Small intestine (tissue), 7 donors: Measurements from ENCODE around the gene LAMA2. TPM values are rescaled to one million over a fixed set of nuclear protein-coding genes. Genes with fewer than 3 reads are reported as not detected.
A peak's percentile ranks its signal among the peaks of the same experiment; 100 is the strongest.

ENCODE experiments used
- DNase-seq, 2 donors: peaks; one replicate each; pipeline versions ENCODE4 v3.0.0 to v3.0.0-alpha.2; 2013
- FAIRE-seq: peaks from 2 replicates; lab custom pipeline; 2012; peaks lifted over from hg19 to GRCh38; lab: Jason Lieb, UNC
- H3K27ac ChIP-seq, 3 donors: one replicate each; pipeline ENCODE4 v1.5.1; 2013; ENCODE audit warnings: low read length in 2 of 3, mild to moderate bottlenecking in 2 of 3, control low read depth in 1 of 3, inconsistent platforms in 1 of 3, low read depth in 1 of 3, moderate library complexity in 1 of 3
- H3K27me3 ChIP-seq, 3 donors: one replicate each; pipeline ENCODE4 v1.6.1; 2013; ENCODE audit warnings: low read length in 3 of 3, inconsistent platforms in 1 of 3; ENCODE audit not compliant: control insufficient read depth in 3 of 3, insufficient read depth in 3 of 3
- H3K36me3 ChIP-seq, 3 donors: one replicate each; pipeline ENCODE4 v1.6.1; 2013; ENCODE audit warnings: low read length in 3 of 3, inconsistent platforms in 1 of 3, low read depth in 1 of 3, mild to moderate bottlenecking in 1 of 3, moderate library complexity in 1 of 3; ENCODE audit not compliant: control insufficient read depth in 3 of 3, insufficient read depth in 2 of 3
- H3K4me1 ChIP-seq, 3 donors: one replicate each; pipeline ENCODE4 v1.6.1; 2013; ENCODE audit warnings: low read length in 2 of 3, inconsistent platforms in 1 of 3, low read depth in 1 of 3, mild to moderate bottlenecking in 1 of 3, moderate library complexity in 1 of 3; ENCODE audit not compliant: control insufficient read depth in 3 of 3, insufficient read depth in 2 of 3
- H3K4me3 ChIP-seq, 3 donors: one replicate each; pipeline ENCODE4 v1.5.1; 2013; ENCODE audit warnings: low read length in 3 of 3, control low read depth in 1 of 3, inconsistent platforms in 1 of 3, low read depth in 1 of 3, mild to moderate bottlenecking in 1 of 3, moderate library complexity in 1 of 3
- H3K9me3 ChIP-seq, 2 donors: one replicate each; pipeline ENCODE4 v1.6.1; 2013; ENCODE audit warnings: low read depth in 1 of 2, low read length in 1 of 2; ENCODE audit not compliant: control insufficient read depth in 2 of 2, insufficient read depth in 1 of 2
- WGBS, 3 donors: extraction: QIAGEN DNeasy Blood & Tissue Kit; methylation state at CpG; one replicate each; pipeline ENCODE4 v1.1.7; 2013; 5-methylcytosine and 5-hydroxymethylcytosine counted together
- polyA plus RNA-seq, 4 donors: library from polyadenylated mRNA; stranded (reverse) in 3 of 4; unstranded in 1 of 4; fragments of 200-250 nt in 3 of 4; fragments of 120-200 nt in 1 of 4; gene quantifications; one replicate each; pipeline versions ENCODE4 v1.2.1 to v1.2.3, GENCODE V29; 2013
- donor health status: healthy with polysubstance abuse.
- donor health status: control.
- donor health status: control.
- donor health status: Bipolar disorder and iron deficiency.
- donor health status: healthy.

LAMA2 gene
- polyA plus RNA-seq, 4 donors = 0.67 to 12.7 (median 1.1) TPM

DNA sequence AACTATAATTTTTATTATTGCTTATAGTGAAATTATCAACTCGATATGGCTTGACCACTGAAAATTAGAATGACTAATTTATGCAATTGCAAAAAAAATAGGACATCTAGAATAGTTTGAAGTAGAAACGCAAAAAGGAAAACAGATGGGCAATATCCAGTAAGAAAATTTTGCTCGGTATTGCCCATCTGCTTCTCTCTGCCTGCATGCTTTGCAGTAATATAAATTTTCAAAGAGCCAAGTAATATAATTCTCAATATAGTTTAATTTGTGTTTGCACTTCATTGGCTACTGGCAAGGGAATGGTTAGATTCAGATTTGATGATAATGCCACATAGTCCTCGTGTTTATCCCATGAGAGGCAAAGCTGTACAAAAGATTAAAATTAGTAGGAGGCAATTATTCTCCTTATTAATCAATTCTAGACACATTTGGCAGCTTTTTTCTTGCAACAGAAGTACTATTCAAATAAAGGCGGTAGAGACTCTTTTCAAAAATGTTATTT, 27.3 kb upstream of the LAMA2 start:
- WGBS, 3 donors = 70 to 76% (median 71%) methylated on average over 5 of the region's 5 CpGs
- H3K27me3 ChIP-seq = no peaks in the 10 kb centered on the region
- no peak overlapping the region for H3K4me3 ChIP-seq
- no peaks in the 10 kb centered on the region for H3K36me3 ChIP-seq
- DNase-seq = no peak
- H3K9me3 ChIP-seq = no peaks in the 10 kb centered on the region
- H3K4me1 ChIP-seq = no peaks in the 10 kb centered on the region
- no peak for FAIRE-seq
- H3K27ac ChIP-seq = no peak overlapping the region

DNA sequence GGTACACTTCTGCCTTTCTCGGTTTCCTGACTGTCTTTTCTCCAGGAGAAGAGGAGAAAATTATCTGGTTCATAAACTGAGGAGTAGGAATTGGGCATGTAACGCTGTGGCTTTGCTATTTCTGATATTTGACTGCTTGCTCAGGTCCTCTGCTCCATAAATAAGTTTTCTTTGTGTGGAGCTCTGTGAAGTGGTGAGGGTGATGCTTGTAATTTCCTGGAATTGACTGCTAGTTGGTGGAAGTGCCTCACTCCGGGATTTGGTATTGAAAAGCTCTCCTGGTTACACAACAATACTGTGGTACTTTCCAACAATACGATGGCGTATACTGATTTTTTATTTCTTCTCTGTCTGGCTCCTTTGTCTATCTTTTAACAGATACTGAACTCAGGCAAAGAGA, 25.1 kb upstream of the LAMA2 start:
- no peak for FAIRE-seq

DNA sequence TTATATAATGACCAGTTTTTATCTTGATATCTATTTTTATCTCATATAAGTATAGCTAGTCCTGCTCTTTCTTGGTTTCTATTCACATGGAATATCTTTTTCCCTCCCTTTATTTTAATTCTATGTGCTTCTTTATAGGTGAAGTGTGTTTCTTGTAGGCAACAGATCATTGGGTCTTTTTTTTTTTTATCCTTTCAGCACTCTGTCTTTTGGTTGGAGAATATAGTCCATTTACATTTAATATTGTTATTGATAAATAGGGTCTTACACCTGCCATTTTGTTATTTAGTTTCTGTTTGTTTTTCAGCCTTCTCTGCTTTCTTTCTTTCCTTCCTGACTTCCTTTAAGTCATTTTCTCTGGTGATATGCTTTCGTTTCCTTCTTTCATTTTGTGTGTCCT, 22.2 kb upstream of the LAMA2 start:
- 74 to 89% (median 79%) methylated on average over 1 of the region's 1 CpG for WGBS, 3 donors
- H3K36me3 ChIP-seq = no peaks in the 10 kb centered on the region
- FAIRE-seq = no peak

More for the DNA sequence above, 25.1 kb upstream of the LAMA2 start:
- H3K27me3 ChIP-seq = no peaks in the 10 kb centered on the region
- DNase-seq = no peak
- H3K9me3 ChIP-seq = peaks cover 0 to 6% of the 10 kb centered on the region in 2 donors
- H3K36me3 ChIP-seq = no peaks in the 10 kb centered on the region
- H3K4me3 ChIP-seq = no peak overlapping the region
- H3K27ac ChIP-seq = no peak overlapping the region
- no peaks in the 10 kb centered on the region for H3K4me1 ChIP-seq
- WGBS, 3 donors = 76 to 86% (median 79%) methylated on average over 5 of the region's 5 CpGs

DNA sequence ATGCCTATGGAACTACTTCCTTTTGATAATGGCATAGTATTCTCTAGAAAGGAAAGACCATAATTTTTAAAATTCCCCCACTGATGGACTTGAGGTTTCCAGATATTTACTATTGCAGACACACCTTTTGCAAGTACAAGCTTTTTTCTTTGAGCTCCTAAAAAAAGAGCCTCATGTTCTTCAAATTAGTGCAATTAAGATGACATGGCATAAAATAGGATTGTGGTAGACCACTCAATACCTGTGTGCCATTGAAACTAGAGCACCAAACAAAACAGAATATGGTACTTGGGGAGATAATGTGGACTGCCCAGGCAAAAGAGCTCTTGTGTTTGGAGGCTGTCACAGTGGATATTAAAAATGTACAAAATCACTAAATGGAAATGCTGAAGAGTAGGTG, 19.0 kb upstream of the LAMA2 start:
- peaks cover 0 to 6% of the 10 kb centered on the region in 2 donors for H3K9me3 ChIP-seq
- no peak for FAIRE-seq
- DNase-seq = no peak
- H3K4me1 ChIP-seq = no peaks in the 10 kb centered on the region
- no peaks in the 10 kb centered on the region for H3K36me3 ChIP-seq
- no peak overlapping the region for H3K27ac ChIP-seq
- no peak overlapping the region for H3K4me3 ChIP-seq
- no peaks in the 10 kb centered on the region for H3K27me3 ChIP-seq

More for the DNA sequence above, 22.2 kb upstream of the LAMA2 start:
- Histone ChIP-seq H3K27me3 (no peaks in the 10 kb centered on the region), H3K9me3 (peaks cover 0 to 6% of the 10 kb centered on the region in 2 donors), H3K27ac (no peak overlapping the region), H3K4me1 (no peaks in the 10 kb centered on the region), H3K4me3 (no peak overlapping the region)
- no peak for DNase-seq

DNA sequence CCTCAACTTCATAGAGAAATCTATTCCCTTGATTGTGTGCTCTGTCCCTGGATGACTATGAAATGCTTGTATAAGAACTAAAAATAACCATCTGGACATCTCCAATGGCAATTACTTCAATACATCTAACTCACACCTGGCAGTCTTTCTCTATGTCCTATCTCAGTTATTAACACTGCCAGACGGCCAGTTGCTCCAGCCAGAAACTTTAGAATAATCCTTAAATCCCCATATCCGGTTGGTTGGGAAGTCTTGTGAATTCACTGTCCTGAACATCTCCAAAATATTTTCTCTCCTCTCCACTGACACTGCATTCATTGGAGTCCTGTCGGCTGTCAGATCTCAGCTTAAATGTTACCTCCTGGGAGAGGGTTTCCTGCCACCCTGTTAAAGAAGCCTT, 12.2 kb upstream of the LAMA2 start:
- WGBS, 3 donors = 76 to 87% (median 78%) methylated on average over 3 of the region's 3 CpGs
- H3K27ac ChIP-seq = no peak overlapping the region
- FAIRE-seq (no peak), DNase-seq (no peak)
- H3K9me3 ChIP-seq = peaks cover 0 to 3% of the 10 kb centered on the region in 2 donors
- no peaks in the 10 kb centered on the region for H3K27me3 ChIP-seq
- H3K4me3 ChIP-seq = no peak overlapping the region
- H3K4me1 ChIP-seq = no peaks in the 10 kb centered on the region
- H3K36me3 ChIP-seq = no peaks in the 10 kb centered on the region

DNA sequence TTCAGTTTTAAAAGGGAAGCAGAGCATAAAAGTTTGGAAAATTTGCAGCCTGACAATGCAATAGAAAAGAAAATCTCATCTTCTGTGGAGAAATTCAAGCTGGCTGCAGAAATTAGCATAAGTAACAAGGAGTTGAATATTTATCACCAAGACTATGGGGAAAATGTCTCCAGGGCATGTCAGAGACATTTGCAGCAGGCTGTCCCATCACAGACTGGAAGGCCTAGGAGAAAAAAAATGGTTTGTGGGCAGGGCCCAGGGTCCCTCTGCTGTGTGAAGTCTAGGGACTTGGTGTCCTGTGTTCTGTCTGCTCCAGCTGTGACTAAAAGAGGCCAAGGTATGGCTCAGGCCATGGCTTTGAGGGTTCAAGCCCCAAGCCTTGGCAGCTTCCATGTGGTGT, 8.1 kb upstream of the LAMA2 start:
- H3K36me3 ChIP-seq = no peaks in the 10 kb centered on the region
- no peaks in the 10 kb centered on the region for H3K4me1 ChIP-seq
- H3K27me3 ChIP-seq = no peaks in the 10 kb centered on the region
- FAIRE-seq = no peak
- no peak overlapping the region for H3K27ac ChIP-seq
- H3K9me3 ChIP-seq = peaks cover 0 to 3% of the 10 kb centered on the region in 2 donors
- DNase-seq = no peak
- no peak overlapping the region for H3K4me3 ChIP-seq

DNA sequence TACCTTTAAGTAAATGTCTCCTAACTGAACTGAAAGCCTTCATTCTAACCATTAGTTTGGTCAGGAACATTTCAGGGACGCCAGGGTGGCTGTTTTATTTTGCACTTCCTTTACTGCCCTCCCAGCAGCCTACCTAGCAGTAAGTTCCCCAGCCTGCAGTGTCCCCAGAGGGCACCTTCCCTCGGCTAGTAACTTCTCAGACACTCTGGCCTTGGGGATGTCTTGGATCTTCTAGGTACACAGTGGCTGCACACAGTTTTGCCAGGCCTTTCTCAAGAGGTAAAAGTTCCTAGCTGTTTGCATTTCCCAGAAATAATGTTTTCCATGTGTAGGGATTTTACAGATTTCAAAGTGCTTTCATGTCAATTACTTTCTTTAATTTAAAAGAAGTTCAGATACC, 378 bp upstream of the LAMA2 start:
- no peak for FAIRE-seq
- Histone ChIP-seq H3K9me3 (no peaks in the 10 kb centered on the region), H3K27ac (no peak overlapping the region), H3K27me3 (no peaks in the 10 kb centered on the region), H3K36me3 (no peaks in the 10 kb centered on the region), H3K4me3 (peak overlapping the region in 1 of 3 donors; percentile 45), H3K4me1 (peaks cover 0 to 3% (median 0%) of the 10 kb centered on the region in 3 donors)
- no peak for DNase-seq
- 40 to 50% (median 50%) methylated on average over 2 of the region's 2 CpGs for WGBS, 3 donors

DNA sequence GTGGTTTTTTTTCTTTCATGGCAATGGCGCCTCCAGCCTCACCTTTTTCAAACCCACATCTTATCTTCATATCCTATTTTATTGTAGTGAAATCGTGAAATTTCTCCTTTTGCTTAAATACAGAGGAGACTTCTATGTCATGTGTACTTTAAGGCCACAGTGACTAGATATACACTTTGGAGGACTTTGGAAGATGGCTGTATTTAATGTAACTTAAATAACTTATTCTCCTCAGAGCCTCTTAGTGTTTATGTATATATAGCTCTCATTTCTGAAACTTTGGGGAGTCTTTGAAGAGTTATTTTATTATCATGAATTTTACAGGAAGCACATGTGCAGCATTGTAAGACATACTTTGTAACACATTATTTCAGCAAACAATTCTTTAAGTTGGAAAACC, 968 bp downstream of the LAMA2 start:
- FAIRE-seq = no peak
- Histone ChIP-seq H3K4me3 (no peak overlapping the region), H3K27ac (no peak overlapping the region), H3K27me3 (no peaks in the 10 kb centered on the region), H3K9me3 (no peaks in the 10 kb centered on the region), H3K4me1 (peaks cover 0 to 3% (median 0%) of the 10 kb centered on the region in 3 donors), H3K36me3 (no peaks in the 10 kb centered on the region)
- DNase-seq = no peak
- 48 to 63% (median 48%) methylated on average over 2 of the region's 2 CpGs for WGBS, 3 donors

DNA sequence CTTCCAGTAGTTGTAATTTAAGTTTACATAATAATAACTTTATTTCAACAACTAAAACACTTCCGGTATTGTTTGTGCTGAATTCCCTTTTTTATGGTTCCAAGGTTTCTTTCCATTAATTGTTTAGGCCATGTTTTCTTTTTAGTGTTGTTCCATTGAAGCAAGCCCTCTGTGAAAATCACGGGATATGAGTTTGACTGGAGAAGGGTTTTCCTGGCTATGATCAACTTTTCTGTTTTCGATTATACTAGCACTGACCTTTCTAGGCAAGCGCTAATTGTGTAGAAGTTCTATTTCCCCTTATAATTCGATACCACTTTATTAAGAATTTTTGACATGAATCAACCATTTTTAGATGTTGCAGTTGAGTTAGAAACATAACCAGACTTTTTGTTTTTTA, 2.4 kb downstream of the LAMA2 start:
- Histone ChIP-seq H3K9me3 (no peaks in the 10 kb centered on the region), H3K27me3 (no peaks in the 10 kb centered on the region), H3K27ac (no peak overlapping the region), H3K4me3 (no peak overlapping the region), H3K4me1 (peaks cover 0 to 3% (median 0%) of the 10 kb centered on the region in 3 donors), H3K36me3 (no peaks in the 10 kb centered on the region)
- FAIRE-seq (no peak), DNase-seq (no peak)
- 88 to 96% (median 89%) methylated on average over 5 of the region's 5 CpGs for WGBS, 3 donors
